Activated CD8-positive, alpha-beta memory T cell treated with anti-CD3 and anti-CD28 coated beads, Interleukin-2, amount 10 ng/mL, durations not matched to agents 7 days and 5 days (primary cell): ENCODE data around the gene USP26. TPM values are rescaled to one million over a fixed set of nuclear protein-coding genes. Genes with fewer than 3 reads are reported as not detected.
"Not testable (repeated sequence)": the region's sequence is repeated elsewhere in the genome, so short reads cannot be mapped to it uniquely, and the experiment has no call there.

Source experiments
- ATAC-seq: fragments of 150-1000 bp; cut with Tn5 transposase; one replicate; pipeline ENCODE4 v1.10.0; 2021; ENCODE audit warnings: moderate library complexity
- CTCF ChIA-PET: fragments of 350-600 bp; sonication (Branson Sonifier 250); formaldehyde crosslinking; loops from one replicate; lab custom pipeline; 2021; ENCODE audit warnings: antibody characterized with exemption; lab: Charles Lee
- DNase-seq: peaks from one replicate; pipeline ENCODE4 v3.0.0-alpha.2; 2020
- H3K27ac Mint-ChIP-seq: one replicate; pipeline ENCODE4 v1.8.0; 2021; ENCODE audit warnings: mild to moderate bottlenecking, mixed read lengths
- H3K27me3 Mint-ChIP-seq: one replicate; pipeline ENCODE4 v1.8.0; 2021; ENCODE audit warnings: mixed read lengths
- H3K36me3 Mint-ChIP-seq: one replicate; pipeline ENCODE4 v1.8.0; 2021; ENCODE audit warnings: mild to moderate bottlenecking, mixed read lengths
- H3K4me1 Mint-ChIP-seq: one replicate; pipeline ENCODE4 v1.8.0; 2021; ENCODE audit warnings: mixed read lengths
- H3K4me3 Mint-ChIP-seq: one replicate; pipeline ENCODE4 v1.8.0; 2021; ENCODE audit warnings: mild to moderate bottlenecking, moderate library complexity, mixed read lengths
- H3K9me3 Mint-ChIP-seq: one replicate; pipeline ENCODE4 v1.8.0; 2022; ENCODE audit warnings: low read depth, mixed read lengths
- total RNA-seq, 2 experiments: library from RNA; stranded (reverse); gene quantifications; one replicate each; pipeline ENCODE4 v1.2.3, GENCODE V29; 2021

The USP26 gene
- total RNA-seq, result not detected

GRCh38 chrX:133097031-133097430 lies at the start of gene USP26:
TSS of gene USP26 (minus strand) at chrX:133097109. CDS start at chrX:133028220, 68,889 bp downstream.
- Mint-ChIP-seq H3K27ac (no peak within 1 kb of the TSS), H3K9me3 (no peaks in the 10 kb centered on the region), H3K4me1 (no peaks in the 10 kb centered on the region), H3K4me3 (no peak within 1 kb of the TSS), H3K36me3 (no peaks in the 10 kb centered on the region), H3K27me3 (no peaks in the 10 kb centered on the region)
- DNase-seq (no peak), ATAC-seq (no peak)
- CTCF ChIA-PET, result no interaction called here

GRCh38 chrX:133134282-133134681 lies 37.4 kb upstream of the USP26 start:
- no peaks in the 10 kb centered on the region for H3K4me1 Mint-ChIP-seq
- no peaks in the 10 kb centered on the region for H3K27me3 Mint-ChIP-seq
- H3K36me3 Mint-ChIP-seq, result no peaks in the 10 kb centered on the region
- no peak overlapping the region for H3K27ac Mint-ChIP-seq
- H3K4me3 Mint-ChIP-seq, result no peak overlapping the region
- ATAC-seq (no peak), DNase-seq (no peak)
- CTCF ChIA-PET, result no interaction called here
- H3K9me3 Mint-ChIP-seq, result no peaks in the 10 kb centered on the region

GRCh38 chrX:133120406-133120805 lies 23.5 kb upstream of the USP26 start:
- Mint-ChIP-seq H3K9me3 (no peaks in the 10 kb centered on the region), H3K27ac (no peak overlapping the region), H3K27me3 (no peaks in the 10 kb centered on the region), H3K4me1 (no peaks in the 10 kb centered on the region), H3K4me3 (no peak overlapping the region), H3K36me3 (no peaks in the 10 kb centered on the region)
- CTCF ChIA-PET, result no interaction called here
- no peak for DNase-seq
- no peak for ATAC-seq

- Mint-ChIP-seq H3K9me3 (no peaks in the 10 kb centered on the region), H3K27me3 (no peaks in the 10 kb centered on the region), H3K36me3 (no peaks in the 10 kb centered on the region), H3K4me3 (no peak overlapping the region), H3K4me1 (no peaks in the 10 kb centered on the region), H3K27ac (no peak overlapping the region)
- DNase-seq (no peak), ATAC-seq (no peak)
- CTCF ChIA-PET, result no interaction called here
Observed at GRCh38 chrX:133094098-133094731, 2.7 kb downstream of the USP26 start.

GRCh38 chrX:133090236-133090809 lies 6.6 kb downstream of the USP26 start:
- Mint-ChIP-seq H3K4me3 (no peak overlapping the region), H3K27ac (no peak overlapping the region), H3K4me1 (no peaks in the 10 kb centered on the region), H3K9me3 (no peaks in the 10 kb centered on the region), H3K27me3 (no peaks in the 10 kb centered on the region), H3K36me3 (no peaks in the 10 kb centered on the region)
- ATAC-seq, result no peak
- no peak for DNase-seq
- CTCF ChIA-PET, result no interaction called here

GRCh38 chrX:133089411-133089810 lies 7.5 kb downstream of the USP26 start:
- Mint-ChIP-seq H3K36me3 (no peaks in the 10 kb centered on the region), H3K4me3 (no peak overlapping the region), H3K27ac (no peak overlapping the region), H3K9me3 (no peaks in the 10 kb centered on the region), H3K27me3 (no peaks in the 10 kb centered on the region), H3K4me1 (no peaks in the 10 kb centered on the region)
- DNase-seq, result no peak
- ATAC-seq, result no peak
- CTCF ChIA-PET, result no interaction called here

GRCh38 chrX:133085785-133086184 lies 11.1 kb downstream of the USP26 start:
- no peaks in the 10 kb centered on the region for H3K27me3 Mint-ChIP-seq
- CTCF ChIA-PET, result no interaction called here
- no peaks in the 10 kb centered on the region for H3K36me3 Mint-ChIP-seq
- no peak overlapping the region for H3K4me3 Mint-ChIP-seq
- DNase-seq (no peak), ATAC-seq (no peak)
- H3K9me3 Mint-ChIP-seq, result no peaks in the 10 kb centered on the region
- H3K27ac Mint-ChIP-seq, result no peak overlapping the region
- H3K4me1 Mint-ChIP-seq, result no peaks in the 10 kb centered on the region

GRCh38 chrX:133085056-133085455 lies 11.9 kb downstream of the USP26 start:
- H3K4me3 Mint-ChIP-seq, H3K27ac Mint-ChIP-seq, DNase-seq, H3K4me1 Mint-ChIP-seq, H3K9me3 Mint-ChIP-seq, ATAC-seq, H3K36me3 Mint-ChIP-seq, CTCF ChIA-PET, H3K27me3 Mint-ChIP-seq: not testable (repeated sequence)

GRCh38 chrX:133083899-133084298 lies 13.0 kb downstream of the USP26 start:
- ATAC-seq (no peak), DNase-seq (no peak)
- Mint-ChIP-seq H3K4me3 (no peak overlapping the region), H3K9me3 (no peaks in the 10 kb centered on the region), H3K36me3 (no peaks in the 10 kb centered on the region), H3K27ac (no peak overlapping the region), H3K4me1 (no peaks in the 10 kb centered on the region), H3K27me3 (no peaks in the 10 kb centered on the region)
- CTCF ChIA-PET, result no interaction called here

GRCh38 chrX:133081990-133082389 lies 14.9 kb downstream of the USP26 start:
- Mint-ChIP-seq H3K4me3 (no peak overlapping the region), H3K9me3 (no peaks in the 10 kb centered on the region), H3K4me1 (no peaks in the 10 kb centered on the region), H3K36me3 (no peaks in the 10 kb centered on the region), H3K27ac (no peak overlapping the region), H3K27me3 (no peaks in the 10 kb centered on the region)
- no peak for ATAC-seq
- DNase-seq, result no peak
- CTCF ChIA-PET, result no interaction called here

GRCh38 chrX:133077856-133078255 lies 19.1 kb downstream of the USP26 start:
- H3K4me3 Mint-ChIP-seq, H3K4me1 Mint-ChIP-seq, H3K27ac Mint-ChIP-seq, ATAC-seq, CTCF ChIA-PET, H3K27me3 Mint-ChIP-seq, H3K9me3 Mint-ChIP-seq, H3K36me3 Mint-ChIP-seq, DNase-seq: not testable (repeated sequence)

GRCh38 chrX:133072566-133072965 lies 24.3 kb downstream of the USP26 start:
- ATAC-seq, result no peak
- no peaks in the 10 kb centered on the region for H3K9me3 Mint-ChIP-seq
- CTCF ChIA-PET, result no interaction called here
- H3K4me1 Mint-ChIP-seq, result no peaks in the 10 kb centered on the region
- no peak overlapping the region for H3K27ac Mint-ChIP-seq
- H3K36me3 Mint-ChIP-seq, result no peaks in the 10 kb centered on the region
- DNase-seq, result no peak
- no peaks in the 10 kb centered on the region for H3K27me3 Mint-ChIP-seq
- no peak overlapping the region for H3K4me3 Mint-ChIP-seq

- H3K9me3 Mint-ChIP-seq, result no peaks in the 10 kb centered on the region
- DNase-seq (no peak), ATAC-seq (no peak)
- H3K27ac Mint-ChIP-seq, result no peak overlapping the region
- H3K4me3 Mint-ChIP-seq, result no peak overlapping the region
- CTCF ChIA-PET, result no interaction called here
- H3K27me3 Mint-ChIP-seq, result no peaks in the 10 kb centered on the region
- no peaks in the 10 kb centered on the region for H3K36me3 Mint-ChIP-seq
- H3K4me1 Mint-ChIP-seq, result no peaks in the 10 kb centered on the region
Observed at GRCh38 chrX:133068461-133068860, 28.4 kb downstream of the USP26 start.

- Mint-ChIP-seq H3K27ac (no peak overlapping the region), H3K4me1 (no peaks in the 10 kb centered on the region), H3K36me3 (no peaks in the 10 kb centered on the region), H3K9me3 (no peaks in the 10 kb centered on the region), H3K27me3 (no peaks in the 10 kb centered on the region), H3K4me3 (no peak overlapping the region)
- CTCF ChIA-PET, result no interaction called here
- ATAC-seq, result no peak
- no peak for DNase-seq
Observed at GRCh38 chrX:133056341-133056740, 40.6 kb downstream of the USP26 start.
